GM12878 (cell line): ENCODE results near the gene AP1S3. TPM values are rescaled to one million over a fixed set of nuclear protein-coding genes. Genes with fewer than 3 reads are reported as not detected.

ENCODE experiments used
- ATAC-seq: fragments of 200-7000 bp; cut with Tn5 transposase; 3 replicates; pipeline ENCODE4 v1.9.1; 2020; ENCODE audit warnings: mild to moderate bottlenecking, moderate library complexity
- BruUV-seq: library from RNA; stranded (reverse); fragments of 400-500 nt; replicated peaks from 2 replicates; lab custom pipeline; 2021; lab: Mats Ljungman, UMichigan
- CTCF ChIA-PET: fragments of 300-600 bp; sonication (Branson Sonifier 250); formaldehyde crosslinking; extraction: SDS; loops from one replicate; lab custom pipeline; 2021; ENCODE audit warnings: inconsistent platforms; lab: Yijun Ruan, JAX
- POLR2A ChIA-PET: fragments of 350-600 bp; formaldehyde crosslinking; extraction: SDS; loops from one replicate; lab custom pipeline; 2021; ENCODE audit warnings: inconsistent platforms; lab: Charles Lee
- RAD21 ChIA-PET: fragments of 300-600 bp; sonication (Branson Sonifier 250); formaldehyde crosslinking; loops from one replicate; lab custom pipeline; 2023; ENCODE audit warnings: antibody characterized with exemption; ENCODE audit not compliant: unreplicated experiment; lab: Charles Lee
- SMC1A ChIA-PET: fragments of 300-600 bp; sonication (Branson Sonifier 250); formaldehyde crosslinking; loops from one replicate; lab custom pipeline; 2023; ENCODE audit not compliant: unreplicated experiment, uncharacterized antibody; lab: Charles Lee
- DNase-seq: peaks from one replicate; pipeline ENCODE4 v3.0.0-alpha.2; 2011; ENCODE audit warnings: low read depth, low spot score
- FAIRE-seq: peaks from 3 replicates; lab custom pipeline; 2011; peaks lifted over from hg19 to GRCh38; lab: Jason Lieb, UNC
- H2AFZ ChIP-seq: 2 replicates; pipeline ENCODE4 v1.6.0; 2011; ENCODE audit warnings: low read depth, low read length, control low read depth; ENCODE audit not compliant: control insufficient read depth
- H3K27ac ChIP-seq: 2 replicates; pipeline ENCODE4 v1.5.1; 2011; ENCODE audit warnings: control low read depth; ENCODE audit not compliant: control insufficient read depth, insufficient read depth
- H3K27me3 ChIP-seq, 2 experiments: replicated peaks in 1 of 2; 2 replicates each; pipeline versions ENCODE4 v1.6.0 to v1.6.1; 2011; ENCODE audit warnings: low read length in 1 of 2; ENCODE audit not compliant: control insufficient read depth in 2 of 2, insufficient read depth in 2 of 2
- H3K36me3 ChIP-seq, 2 experiments: 2 replicates each; pipeline ENCODE4 v1.5.1; 2011; ENCODE audit warnings: low read length in 1 of 2; ENCODE audit not compliant: control insufficient read depth in 2 of 2, insufficient read depth in 2 of 2
- H3K4me1 ChIP-seq: 2 replicates; pipeline ENCODE4 v1.6.1; 2011; ENCODE audit warnings: mild to moderate bottlenecking, low read length, moderate library complexity, mixed read lengths; ENCODE audit not compliant: control insufficient read depth, insufficient read depth
- H3K4me2 ChIP-seq: 2 replicates; pipeline ENCODE4 v1.6.0; 2011; ENCODE audit warnings: control low read depth; ENCODE audit not compliant: control insufficient read depth, insufficient read depth
- H3K4me3 ChIP-seq: fragments of 200-600 bp; sonication (generic); 2 replicates; pipeline ENCODE4 v1.5.1; 2016
- H3K79me2 ChIP-seq: 2 replicates; pipeline ENCODE4 v1.6.0; 2011; ENCODE audit warnings: low read length; ENCODE audit not compliant: control insufficient read depth, insufficient read depth
- H3K9ac ChIP-seq: 2 replicates; pipeline ENCODE4 v1.8.0; 2011; ENCODE audit warnings: low read length, control low read depth, mixed read lengths; ENCODE audit not compliant: control insufficient read depth, insufficient read depth
- H3K9me3 ChIP-seq: replicated peaks from 3 replicates; pipeline ENCODE4 v1.5.1; 2011; ENCODE audit warnings: mild to moderate bottlenecking, low read length; ENCODE audit not compliant: control insufficient read depth, insufficient read depth
- H4K20me1 ChIP-seq: 2 replicates; pipeline ENCODE4 v1.6.0; 2011; ENCODE audit not compliant: control insufficient read depth, insufficient read depth
- CBX5 ChIP-seq: sonication (generic); IDR thresholded peaks from 2 replicates; pipeline ENCODE4 v1.6.1; 2016; ENCODE audit warnings: low read depth, moderate library complexity, mild to moderate bottlenecking, inconsistent platforms
- TAF1 ChIP-seq: IDR thresholded peaks from 2 replicates; pipeline ENCODE4 v1.6.1; 2011; ENCODE audit warnings: mild to moderate bottlenecking, low read depth, low read length, borderline replicate concordance
- ZNF687 ChIP-seq: fragments of 450-650 bp; IDR thresholded peaks from 2 replicates; pipeline ENCODE4 v1.6.1; 2017; ENCODE audit warnings: mild to moderate bottlenecking, moderate library complexity
- WGBS: methylation state at CpG from one replicate; pipeline ENCODE4 v1.1.6; 2016; ENCODE audit warnings: low lambda C conversion rate; ENCODE audit not compliant: insufficient replicate concordance, insufficient coverage; ENCODE audit errors: missing lambda C conversion rate; 5-methylcytosine and 5-hydroxymethylcytosine counted together
- in situ Hi-C: fragments of 300-500 bp; cut with MboI; formaldehyde crosslinking; loops from 9 replicates; pipeline ENCODE4 v1.14.3; 2018; ENCODE audit warnings: mixed read lengths
- intact Hi-C: fragments of 100-400 bp; cut with micrococcal nuclease; formaldehyde crosslinking; loops from one replicate; pipeline ENCODE4 v1.14.2; 2022; ENCODE audit not compliant: unreplicated experiment
- polyA plus RNA-seq, 11 experiments: library from polyadenylated mRNA; depleted of rRNA in 4 of 11; unstranded in 6 of 11; stranded (reverse) in 5 of 11; fragments of >200 nt; fragmentation: Nextera tagmentation in 4 of 11; fragmentation: Illumina TruSeq in 1 of 11; extraction: Ambion mirVana in 4 of 11; extraction: Trizol in 1 of 11; gene quantifications; 1 replicate in 1 of 11; 2 replicates in 10 of 11; pipeline versions ENCODE4 v1.2.1 to v1.2.3, GENCODE V29; 2011 to 2016; ENCODE audit warnings: inconsistent platforms in 2 of 11, missing spikeins in 2 of 11, low read depth in 1 of 11
- total RNA-seq, 4 experiments: library from RNA; depleted of rRNA in 3 of 4; stranded (reverse); fragments of >200 nt in 3 of 4; fragmentation: Illumina TruSeq in 1 of 4; extraction: Trizol in 1 of 4; gene quantifications; 2 replicates each; pipeline versions ENCODE4 v1.2.1 to v1.2.3, GENCODE V29; 2013 to 2021

AP1S3 gene
- total and polyA plus RNA-seq, 10 of the 15 experiments (the other 5 are each of a cell fraction or from before 2014, with no cell fraction given): 2.6 to 14.3 (median 9.2) TPM

- TF ChIP-seq CBX5 (no peak), TAF1 (no peak)
- TF ChIP-seq, all 136 proteins: peak for 0
Observed at GRCh38 chr2:223724861-223725260, 112.5 kb downstream of the AP1S3 start (continued).

DNA sequence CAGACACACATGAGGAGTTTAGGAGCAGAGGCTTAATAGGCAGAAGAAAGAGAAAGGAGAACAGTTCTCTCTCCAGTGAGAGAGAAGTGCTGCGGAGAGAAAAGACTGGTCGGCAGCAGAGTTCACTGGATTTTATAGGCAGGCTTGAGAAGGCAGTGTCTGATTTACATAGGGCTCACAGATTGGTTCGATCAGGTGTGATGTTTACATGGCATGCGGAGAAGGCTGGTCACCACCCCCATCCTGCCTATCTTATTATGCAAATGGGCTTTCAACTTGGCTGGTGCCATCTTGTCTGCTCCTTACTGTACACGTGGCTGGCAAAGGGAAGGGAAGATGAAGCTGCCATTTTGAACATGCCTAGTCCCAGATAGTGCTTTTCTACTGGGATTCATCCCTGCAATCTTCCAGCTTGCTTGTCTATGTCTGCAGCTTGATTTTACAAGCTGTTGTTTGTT is 113.4 kb downstream of the AP1S3 start:
- Histone ChIP-seq H3K9ac (no peak overlapping the region), H3K27me3 (no peaks in the 10 kb centered on the region), H3K79me2 (no peaks in the 10 kb centered on the region), H3K4me3 (no peak overlapping the region), H2AFZ (no peak overlapping the region), H3K9me3 (no peaks in the 10 kb centered on the region), H3K4me2 (no peak overlapping the region), H4K20me1 (no peaks in the 10 kb centered on the region), H3K4me1 (no peaks in the 10 kb centered on the region), H3K27ac (no peak overlapping the region), H3K36me3 (no peaks in the 10 kb centered on the region)
- RAD21 ChIA-PET: no interaction called here
- CTCF ChIA-PET: no interaction called here
- DNase-seq (no peak), FAIRE-seq (no peak), ATAC-seq (no peak)
- SMC1A ChIA-PET: no interaction called here
- WGBS: 70% methylated on average over 5 of the region's 5 CpGs
- intact Hi-C loops (loop anchor here (10.0 kb wide), 1 partner anchor 749 kb away; no protein-coding TSS in a partner anchor), in situ Hi-C loops (no loop called here)
- no peak for TF ChIP-seq ZNF687
- POLR2A ChIA-PET: no interaction called here
- BruUV-seq: no TSS peak
